ENCODE results near the gene BIRC6. TPM values are rescaled to one million over a fixed set of nuclear protein-coding genes. Genes with fewer than 3 reads are reported as not detected.

BIRC6 gene
- total RNA-seq, 1 donor from 2014 or later = 98.0 TPM

DNA sequence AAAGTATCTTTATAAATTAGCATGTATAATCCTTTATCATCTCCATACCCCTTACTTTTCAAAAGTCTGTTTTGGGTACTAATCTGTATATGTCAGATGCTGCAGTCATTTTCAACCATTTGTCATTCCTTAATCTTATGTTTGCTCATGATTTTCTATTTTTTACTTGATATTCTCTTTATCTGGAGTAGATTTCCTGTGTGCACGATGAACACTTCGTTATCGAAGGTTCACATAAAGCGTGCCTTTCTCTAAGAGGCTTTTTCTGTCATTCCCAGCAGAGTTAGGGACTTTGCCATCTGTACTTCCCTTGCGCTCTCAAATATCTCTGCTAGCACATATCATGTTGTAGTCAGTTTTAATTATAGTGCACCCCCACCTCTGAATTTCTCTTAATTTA, 123.2 kb downstream of the BIRC6 start:
- H3K36me3 Mint-ChIP-seq (ENCODE audit: insufficient read depth) = peaks cover 16% of the 10 kb centered on the region
- TF ChIP-seq, protein P1, sequence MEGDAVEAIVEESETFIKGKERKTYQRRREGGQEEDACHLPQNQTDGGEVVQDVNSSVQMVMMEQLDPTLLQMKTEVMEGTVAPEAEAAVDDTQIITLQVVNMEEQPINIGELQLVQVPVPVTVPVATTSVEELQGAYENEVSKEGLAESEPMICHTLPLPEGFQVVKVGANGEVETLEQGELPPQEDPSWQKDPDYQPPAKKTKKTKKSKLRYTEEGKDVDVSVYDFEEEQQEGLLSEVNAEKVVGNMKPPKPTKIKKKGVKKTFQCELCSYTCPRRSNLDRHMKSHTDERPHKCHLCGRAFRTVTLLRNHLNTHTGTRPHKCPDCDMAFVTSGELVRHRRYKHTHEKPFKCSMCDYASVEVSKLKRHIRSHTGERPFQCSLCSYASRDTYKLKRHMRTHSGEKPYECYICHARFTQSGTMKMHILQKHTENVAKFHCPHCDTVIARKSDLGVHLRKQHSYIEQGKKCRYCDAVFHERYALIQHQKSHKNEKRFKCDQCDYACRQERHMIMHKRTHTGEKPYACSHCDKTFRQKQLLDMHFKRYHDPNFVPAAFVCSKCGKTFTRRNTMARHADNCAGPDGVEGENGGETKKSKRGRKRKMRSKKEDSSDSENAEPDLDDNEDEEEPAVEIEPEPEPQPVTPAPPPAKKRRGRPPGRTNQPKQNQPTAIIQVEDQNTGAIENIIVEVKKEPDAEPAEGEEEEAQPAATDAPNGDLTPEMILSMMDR (IDR thresholded peaks at IDR 0.05; ENCODE audit: unreplicated experiment) = no peak
- DNase-seq (ENCODE audit: low spot score, unreplicated experiment) = no peak
- H3K27me3 Mint-ChIP-seq = no peaks in the 10 kb centered on the region
- no peak overlapping the region for H3K27ac Mint-ChIP-seq
- H3K4me1 Mint-ChIP-seq (ENCODE audit: low read depth) = no peaks in the 10 kb centered on the region
- H3K9me3 Mint-ChIP-seq (ENCODE audit: low read depth) = no peaks in the 10 kb centered on the region
- no peak overlapping the region for H3K4me3 Mint-ChIP-seq (ENCODE audit: low read depth)

DNA sequence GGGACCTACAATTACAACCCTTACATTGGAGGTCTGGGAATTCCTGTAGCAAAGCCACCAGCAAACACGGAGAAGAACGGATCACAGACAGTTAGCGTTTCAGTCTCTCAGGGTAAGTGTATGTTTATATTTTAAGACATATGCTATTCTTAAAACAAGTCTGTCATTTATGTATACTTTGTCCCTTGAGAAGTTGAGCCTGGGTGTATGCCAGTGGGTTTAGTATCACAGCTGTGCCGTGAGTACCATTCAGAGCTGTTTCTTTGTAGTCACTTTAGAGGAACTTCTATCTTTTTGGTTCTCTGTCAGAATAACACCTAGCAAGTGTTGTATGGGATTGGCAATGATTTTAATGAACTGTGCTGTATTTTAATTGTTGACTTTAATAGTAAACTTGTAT, 125.6 kb downstream of the BIRC6 start:
- DNase-seq (ENCODE audit: low spot score, unreplicated experiment) = no peak
- H3K27ac Mint-ChIP-seq = no peak overlapping the region
- no peak overlapping the region for H3K4me3 Mint-ChIP-seq (ENCODE audit: low read depth)
- no peaks in the 10 kb centered on the region for H3K9me3 Mint-ChIP-seq (ENCODE audit: low read depth)
- no peaks in the 10 kb centered on the region for H3K27me3 Mint-ChIP-seq
- H3K36me3 Mint-ChIP-seq (ENCODE audit: insufficient read depth) = peaks cover 26% of the 10 kb centered on the region
- TF ChIP-seq, protein P1 (IDR thresholded peaks at IDR 0.05; ENCODE audit: unreplicated experiment) = no peak
- no peaks in the 10 kb centered on the region for H3K4me1 Mint-ChIP-seq (ENCODE audit: low read depth)

DNA sequence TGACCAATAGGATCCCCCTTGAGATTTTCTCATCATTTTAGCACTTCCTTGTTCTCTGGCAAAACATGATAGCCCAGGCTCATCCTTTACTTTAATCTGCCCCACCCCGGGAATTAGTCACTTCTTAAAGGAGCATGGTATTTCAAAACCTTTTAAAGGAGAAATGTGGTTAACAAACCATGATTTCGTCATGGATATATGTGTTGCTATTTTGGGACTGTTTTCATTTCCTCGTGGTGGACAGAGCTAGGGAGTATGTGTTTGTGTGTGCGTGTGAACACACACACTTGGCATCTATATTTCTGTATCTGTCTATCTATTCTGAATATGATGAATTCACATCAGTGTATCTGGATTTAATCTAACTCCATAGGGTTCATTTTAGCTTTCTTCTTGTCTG, 128.1 kb downstream of the BIRC6 start:
- no peaks in the 10 kb centered on the region for H3K4me1 Mint-ChIP-seq (ENCODE audit: low read depth)
- peak overlapping the region; percentile 4 for H3K27ac Mint-ChIP-seq
- peaks cover 26% of the 10 kb centered on the region for H3K36me3 Mint-ChIP-seq (ENCODE audit: insufficient read depth)
- H3K4me3 Mint-ChIP-seq (ENCODE audit: low read depth) = no peak overlapping the region
- DNase-seq (ENCODE audit: low spot score, unreplicated experiment) = no peak
- no peaks in the 10 kb centered on the region for H3K9me3 Mint-ChIP-seq (ENCODE audit: low read depth)
- TF ChIP-seq, protein P1 (IDR thresholded peaks at IDR 0.05; ENCODE audit: unreplicated experiment) = no peak
- no peaks in the 10 kb centered on the region for H3K27me3 Mint-ChIP-seq

DNA sequence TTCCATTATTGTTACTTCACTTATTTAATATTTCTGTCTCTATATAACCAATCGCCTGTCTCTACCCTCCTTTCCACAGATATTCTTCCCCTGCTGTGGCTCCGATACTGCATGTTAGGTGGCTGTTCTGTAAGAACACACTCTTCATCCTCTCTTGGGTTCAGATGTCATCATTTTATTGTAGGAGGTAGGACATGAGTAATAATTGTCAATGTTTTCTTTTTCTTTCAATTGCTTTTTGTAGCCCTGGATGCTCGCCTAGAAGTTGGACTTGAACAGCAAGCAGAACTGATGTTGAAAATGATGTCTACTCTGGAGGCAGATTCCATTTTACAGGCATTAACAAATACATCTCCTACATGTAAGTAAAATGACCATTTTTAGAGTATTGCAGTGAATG, 128.6 kb downstream of the BIRC6 start:
- TF ChIP-seq, protein P1 (IDR thresholded peaks at IDR 0.05; ENCODE audit: unreplicated experiment) = no peak
- Mint-ChIP-seq H3K4me3 (ENCODE audit: low read depth) (no peak overlapping the region), H3K4me1 (ENCODE audit: low read depth) (no peaks in the 10 kb centered on the region), H3K36me3 (ENCODE audit: insufficient read depth) (peaks cover 22% of the 10 kb centered on the region), H3K27me3 (no peaks in the 10 kb centered on the region), H3K9me3 (ENCODE audit: low read depth) (no peaks in the 10 kb centered on the region), H3K27ac (peak overlapping the region; percentile 4)
- no peak for DNase-seq (ENCODE audit: low spot score, unreplicated experiment)

DNA sequence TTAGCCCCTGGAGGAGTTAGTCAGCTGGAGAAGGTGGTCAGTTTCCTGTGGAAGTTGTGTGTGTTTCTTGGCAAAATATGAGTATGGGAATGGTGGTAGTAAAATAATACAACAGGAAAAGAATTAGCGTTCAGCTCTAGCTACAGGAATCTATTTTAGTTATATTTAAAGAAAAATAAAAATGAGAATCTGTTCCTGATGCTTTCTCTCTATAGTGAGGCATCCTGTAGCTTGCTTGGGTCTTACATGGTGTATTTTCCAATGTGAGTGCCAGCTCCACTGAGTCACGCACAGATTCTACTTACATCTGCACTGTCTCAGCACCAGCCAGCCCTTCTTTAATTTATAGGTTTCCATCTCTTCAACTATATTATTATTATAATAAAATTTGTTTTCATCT, 132.2 kb downstream of the BIRC6 start:
- TF ChIP-seq, protein P1 (IDR thresholded peaks at IDR 0.05; ENCODE audit: unreplicated experiment) = no peak
- Mint-ChIP-seq H3K4me1 (ENCODE audit: low read depth) (no peaks in the 10 kb centered on the region), H3K27ac (no peak overlapping the region), H3K36me3 (ENCODE audit: insufficient read depth) (peaks cover 15% of the 10 kb centered on the region), H3K27me3 (no peaks in the 10 kb centered on the region), H3K9me3 (ENCODE audit: low read depth) (no peaks in the 10 kb centered on the region), H3K4me3 (ENCODE audit: low read depth) (no peak overlapping the region)
- DNase-seq (ENCODE audit: low spot score, unreplicated experiment) = no peak
